ENCODE data around the gene THOC6. TPM values are rescaled to one million over a fixed set of nuclear protein-coding genes. Genes with fewer than 3 reads are reported as not detected.

Gene THOC6
- total and polyA plus RNA-seq, 4 donors, result 10.8 to 14.8 (median 11.7) TPM

Small RNA genes lying within 50 kb of the gene (small RNA-seq; reads per million reads assigned to genes)
- not detected for gene LINC00514

Other genes with a start within 250 kb of the THOC6 start
- 100 to 1,000 TPM; 114 to 395 TPM for gene ELOB, start 246.8 kb upstream of the THOC6 start, total RNA-seq
- gene ELOB, start 246.8 kb upstream of the THOC6 start, polyA plus RNA-seq, result 100 to 1,000 TPM; 252 to 374 TPM
- not detected for gene PRSS33, start 236.5 kb upstream of the THOC6 start, total RNA-seq
- not detected for gene PRSS33, start 236.5 kb upstream of the THOC6 start, polyA plus RNA-seq
- gene PRSS41, start 225.6 kb upstream of the THOC6 start, total RNA-seq, result not detected
- not detected for gene PRSS41, start 225.6 kb upstream of the THOC6 start, polyA plus RNA-seq
- 1 to 10 TPM in 1 of 2 donors, not detected in 1; 1.0 TPM for gene PRSS21, start 206.8 kb upstream of the THOC6 start, total RNA-seq
- under 1 TPM; 0.18 to 0.26 TPM for gene PRSS21, start 206.8 kb upstream of the THOC6 start, polyA plus RNA-seq
- gene ZG16B, start 193.7 kb upstream of the THOC6 start, total RNA-seq, result under 1 TPM; 0.33 to 0.79 TPM
- under 1 TPM; 0.24 to 0.53 TPM for gene ZG16B, start 193.7 kb upstream of the THOC6 start, polyA plus RNA-seq
- gene PRSS22, start 165.9 kb upstream of the THOC6 start, total RNA-seq, result 1 to 10 TPM in 1 of 2 donors, not detected in 1; 1.1 TPM
- gene PRSS22, start 165.9 kb upstream of the THOC6 start, polyA plus RNA-seq, result under 1 TPM; 0.23 to 0.32 TPM
- 10 to 100 TPM in 1 of 2 donors, 1 to 10 TPM in 1; 7.1 to 21.0 TPM for gene FLYWCH2, start 140.8 kb upstream of the THOC6 start, total RNA-seq
- 10 to 100 TPM in 1 of 2 donors, 1 to 10 TPM in 1; 4.9 to 10.2 TPM for gene FLYWCH2, start 140.8 kb upstream of the THOC6 start, polyA plus RNA-seq
- gene FLYWCH1, start 112.1 kb upstream of the THOC6 start, total RNA-seq, result 10 to 100 TPM in 1 of 2 donors, 1 to 10 TPM in 1; 6.2 to 12.2 TPM
- gene FLYWCH1, start 112.1 kb upstream of the THOC6 start, polyA plus RNA-seq, result 1 to 10 TPM; 3.9 to 9.5 TPM
- gene KREMEN2, start 59.8 kb upstream of the THOC6 start, total RNA-seq, result not detected
- gene KREMEN2, start 59.8 kb upstream of the THOC6 start, polyA plus RNA-seq, result not detected
- 1 to 10 TPM in 1 of 2 donors, under 1 TPM in 1; 0.92 to 9.9 TPM for gene PAQR4, start 54.7 kb upstream of the THOC6 start, total RNA-seq
- 1 to 10 TPM in 1 of 2 donors, under 1 TPM in 1; 0.63 to 3.0 TPM for gene PAQR4, start 54.7 kb upstream of the THOC6 start, polyA plus RNA-seq
- 10 to 100 TPM in 1 of 2 donors, under 1 TPM in 1; 0.50 to 15.8 TPM for gene PKMYT1, start 43.6 kb upstream of the THOC6 start, total RNA-seq
- gene PKMYT1, start 43.6 kb upstream of the THOC6 start, polyA plus RNA-seq, result 1 to 10 TPM; 1.7 to 3.4 TPM
- gene CLDN9, start 11.1 kb upstream of the THOC6 start, total RNA-seq, result under 1 TPM; 0.05 to 0.25 TPM
- gene CLDN9, start 11.1 kb upstream of the THOC6 start, polyA plus RNA-seq, result under 1 TPM; 0.25 to 0.32 TPM
- under 1 TPM in 1 of 2 donors, not detected in 1; 0.75 TPM for gene CLDN6, start 5.9 kb upstream of the THOC6 start, total RNA-seq
- gene CLDN6, start 5.9 kb upstream of the THOC6 start, polyA plus RNA-seq, result not detected
- gene TNFRSF12A, start 3.7 kb upstream of the THOC6 start, total RNA-seq, result 1 to 10 TPM; 7.9 to 8.8 TPM
- gene TNFRSF12A, start 3.7 kb upstream of the THOC6 start, polyA plus RNA-seq, result 10 to 100 TPM in 1 of 2 donors, 1 to 10 TPM in 1; 9.4 to 35.5 TPM
- 1 to 10 TPM; 1.4 to 2.2 TPM for gene HCFC1R1, start 93 bp upstream of the THOC6 start, total RNA-seq
- 10 to 100 TPM; 16.3 to 17.6 TPM for gene HCFC1R1, start 93 bp upstream of the THOC6 start, polyA plus RNA-seq
- under 1 TPM in 1 of 2 donors, not detected in 1; 0.59 TPM for gene BICDL2, start 12.9 kb downstream of the THOC6 start, total RNA-seq
- gene BICDL2, start 12.9 kb downstream of the THOC6 start, polyA plus RNA-seq, result under 1 TPM; 0.15 to 0.33 TPM
- 1 to 10 TPM in 1 of 2 donors, under 1 TPM in 1; 0.47 to 2.7 TPM for gene MMP25, start 22.5 kb downstream of the THOC6 start, total RNA-seq
- gene MMP25, start 22.5 kb downstream of the THOC6 start, polyA plus RNA-seq, result 1 to 10 TPM in 1 of 2 donors, under 1 TPM in 1; 0.57 to 1.3 TPM
- 100 to 1,000 TPM in 1 of 2 donors, 1 to 10 TPM in 1; 8.6 to 328 TPM for gene IL32, start 41.6 kb downstream of the THOC6 start, total RNA-seq
- 100 to 1,000 TPM in 1 of 2 donors, 10 to 100 TPM in 1; 93.4 to 300 TPM for gene IL32, start 41.6 kb downstream of the THOC6 start, polyA plus RNA-seq
- not detected for gene ZSCAN10, start 75.3 kb downstream of the THOC6 start, total RNA-seq
- gene ZSCAN10, start 75.3 kb downstream of the THOC6 start, polyA plus RNA-seq, result not detected
- gene ZNF205, start 88.6 kb downstream of the THOC6 start, total RNA-seq, result 1 to 10 TPM; 4.1 to 6.9 TPM
- gene ZNF205, start 88.6 kb downstream of the THOC6 start, polyA plus RNA-seq, result 1 to 10 TPM; 2.0 to 5.9 TPM
- gene ZNF213, start 111.0 kb downstream of the THOC6 start, total RNA-seq, result 1 to 10 TPM; 1.9 to 4.5 TPM
- gene ZNF213, start 111.0 kb downstream of the THOC6 start, polyA plus RNA-seq, result 1 to 10 TPM in 1 of 2 donors, under 1 TPM in 1; 0.56 to 1.6 TPM
- gene OR1F1, start 164.2 kb downstream of the THOC6 start, total RNA-seq, result not detected
- gene OR1F1, start 164.2 kb downstream of the THOC6 start, polyA plus RNA-seq, result not detected
- 1 to 10 TPM; 4.5 to 5.3 TPM for gene ZNF200, start 211.1 kb downstream of the THOC6 start, total RNA-seq
- gene ZNF200, start 211.1 kb downstream of the THOC6 start, polyA plus RNA-seq, result 1 to 10 TPM; 1.8 to 2.3 TPM
- 1 to 10 TPM; 1.2 to 3.3 TPM for gene MEFV, start 232.6 kb downstream of the THOC6 start, total RNA-seq
- gene MEFV, start 232.6 kb downstream of the THOC6 start, polyA plus RNA-seq, result under 1 TPM; 0.33 to 0.36 TPM